ENCODE results near the gene PXMP4. TPM values are rescaled to one million over a fixed set of nuclear protein-coding genes. Genes with fewer than 3 reads are reported as not detected.

PXMP4 gene
- total RNA-seq, 1 donor from 2014 or later = 6.8 TPM

DNA sequence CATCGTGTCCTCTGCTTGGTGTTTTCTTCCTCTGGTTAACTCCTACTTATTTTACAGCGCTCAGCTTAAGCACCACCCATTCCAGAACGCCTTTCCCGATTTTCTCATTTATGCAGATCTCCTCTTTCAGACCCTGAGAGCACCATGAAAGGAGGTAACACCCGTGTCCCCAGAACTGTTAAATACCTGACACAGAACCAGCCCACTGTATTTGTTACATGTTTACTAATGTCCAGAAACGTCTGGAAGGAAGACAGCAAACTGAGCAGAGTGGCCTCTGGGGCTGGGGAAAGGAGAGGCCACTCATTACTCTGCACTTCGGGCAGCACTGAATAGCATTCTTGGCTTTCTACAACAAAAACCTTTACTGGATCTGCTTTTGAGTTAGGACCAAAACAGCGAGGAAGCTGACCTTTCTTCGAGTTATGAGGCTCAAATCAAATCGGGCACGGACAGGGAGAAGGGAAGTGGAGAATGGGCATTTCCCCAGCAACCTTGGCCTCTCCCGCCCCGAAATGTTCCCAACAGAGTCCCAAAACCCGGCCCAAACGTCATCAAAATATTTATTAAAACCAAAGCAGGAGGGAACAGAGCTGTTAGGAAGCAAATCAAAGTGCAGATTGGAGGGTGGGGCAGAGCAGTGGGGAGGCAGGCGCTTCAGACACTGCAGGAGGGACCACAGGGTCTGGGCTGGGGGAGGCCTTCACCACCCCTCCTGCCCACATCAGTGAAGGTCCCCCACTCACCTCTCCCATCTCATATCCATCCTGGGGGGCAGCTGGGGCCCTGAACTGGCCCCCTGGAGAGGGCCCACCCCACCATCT, 44.8 kb downstream of the PXMP4 start:
- intact Hi-C loops (cut with micrococcal nuclease) = no loop called here
- Mint-ChIP-seq H3K4me1 (peaks cover 32% of the 10 kb centered on the region), H3K4me3 (peak overlapping the region; percentile 71), H3K27ac (no peak overlapping the region), H3K27me3 (no peaks in the 10 kb centered on the region), H3K36me3 (ENCODE audit: low read depth) (no peaks in the 10 kb centered on the region), H3K9me3 (no peaks in the 10 kb centered on the region)
- CTCF ChIA-PET = no interaction called here
- ATAC-seq (ENCODE audit: low read depth) (no peak), DNase-seq (no peak)
- POLR2A ChIA-PET = interaction anchor here (1.6 to 2.3 kb wide), 2 partner anchors 8 to 10 kb away, joined by 4 to 12 read pairs; partner anchors contain the start of gene ACTL10
- TF ChIP-seq, protein P1, sequence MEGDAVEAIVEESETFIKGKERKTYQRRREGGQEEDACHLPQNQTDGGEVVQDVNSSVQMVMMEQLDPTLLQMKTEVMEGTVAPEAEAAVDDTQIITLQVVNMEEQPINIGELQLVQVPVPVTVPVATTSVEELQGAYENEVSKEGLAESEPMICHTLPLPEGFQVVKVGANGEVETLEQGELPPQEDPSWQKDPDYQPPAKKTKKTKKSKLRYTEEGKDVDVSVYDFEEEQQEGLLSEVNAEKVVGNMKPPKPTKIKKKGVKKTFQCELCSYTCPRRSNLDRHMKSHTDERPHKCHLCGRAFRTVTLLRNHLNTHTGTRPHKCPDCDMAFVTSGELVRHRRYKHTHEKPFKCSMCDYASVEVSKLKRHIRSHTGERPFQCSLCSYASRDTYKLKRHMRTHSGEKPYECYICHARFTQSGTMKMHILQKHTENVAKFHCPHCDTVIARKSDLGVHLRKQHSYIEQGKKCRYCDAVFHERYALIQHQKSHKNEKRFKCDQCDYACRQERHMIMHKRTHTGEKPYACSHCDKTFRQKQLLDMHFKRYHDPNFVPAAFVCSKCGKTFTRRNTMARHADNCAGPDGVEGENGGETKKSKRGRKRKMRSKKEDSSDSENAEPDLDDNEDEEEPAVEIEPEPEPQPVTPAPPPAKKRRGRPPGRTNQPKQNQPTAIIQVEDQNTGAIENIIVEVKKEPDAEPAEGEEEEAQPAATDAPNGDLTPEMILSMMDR (IDR thresholded peaks at IDR 0.05) = no peak

DNA sequence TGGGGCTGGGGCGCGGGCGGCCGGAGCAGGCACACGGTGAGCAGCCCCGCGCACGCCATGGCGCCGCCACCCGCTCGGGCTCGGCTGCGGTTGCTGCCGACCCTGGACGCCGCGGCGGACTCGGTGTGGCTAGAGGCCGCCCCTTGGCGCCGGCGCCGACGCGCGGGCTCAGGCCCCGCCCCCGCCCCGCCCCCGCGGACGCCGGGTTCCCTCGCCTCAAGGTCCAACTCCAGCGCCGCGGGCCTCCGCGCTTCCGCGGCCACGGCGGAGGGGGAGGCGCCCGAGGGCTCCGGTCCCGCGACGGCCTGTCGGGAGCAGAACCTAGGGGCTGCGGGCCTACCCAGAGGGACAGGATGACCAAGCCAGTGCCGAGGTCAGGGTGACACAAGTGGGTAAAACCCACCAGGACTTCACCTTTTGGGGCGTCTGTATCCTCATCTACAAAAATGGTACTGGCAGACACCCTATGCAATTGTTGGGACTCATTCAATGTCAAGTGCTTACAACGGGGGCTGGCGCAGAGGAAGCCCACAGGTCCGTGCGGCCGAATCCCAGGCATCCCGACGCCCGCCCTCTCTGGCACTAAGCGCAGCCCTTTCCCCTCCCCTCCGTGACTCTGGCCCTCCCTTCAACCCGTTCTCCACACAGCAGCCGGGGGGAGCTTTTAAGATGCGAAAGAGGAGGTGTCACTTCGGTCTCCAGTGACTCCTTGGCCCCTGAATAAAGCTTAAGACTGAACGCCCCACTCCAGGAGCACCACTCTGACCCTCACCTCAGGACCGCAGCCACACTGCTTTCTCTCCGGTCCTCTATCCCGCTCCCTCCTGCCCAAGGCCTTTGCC, 45.6 kb downstream of the PXMP4 start, which contains the start of gene NECAB3:
NECAB3 (minus strand) TSS at position 135 of the 842 bp plus-strand sequence; CDS start at position 59, 76 bp downstream.
- Mint-ChIP-seq H3K36me3 (ENCODE audit: low read depth) (no peaks in the 10 kb centered on the region), H3K27ac (peak within 1 kb of the TSS; percentile 30), H3K9me3 (no peaks in the 10 kb centered on the region), H3K4me1 (peaks cover 25% of the 10 kb centered on the region), H3K27me3 (no peaks in the 10 kb centered on the region), H3K4me3 (peak within 1 kb of the TSS; percentile 86)
- TF ChIP-seq, protein P1 (IDR thresholded peaks at IDR 0.05) = no peak
- POLR2A ChIA-PET = interaction anchor here (0.6 to 2.3 kb wide), 3 partner anchors 8 to 256 kb away, joined by 3 to 12 read pairs (median 4); partner anchors contain the start of gene ACTL10
- intact Hi-C loops (cut with micrococcal nuclease) = loop anchor here (1.0 kb wide), 1 partner anchor 8 kb away; the partner anchor contains the start of gene ACTL10
- CTCF ChIA-PET = no interaction called here
- peak; percentile 77 for DNase-seq
- ATAC-seq (ENCODE audit: low read depth) = peak; percentile 93

DNA sequence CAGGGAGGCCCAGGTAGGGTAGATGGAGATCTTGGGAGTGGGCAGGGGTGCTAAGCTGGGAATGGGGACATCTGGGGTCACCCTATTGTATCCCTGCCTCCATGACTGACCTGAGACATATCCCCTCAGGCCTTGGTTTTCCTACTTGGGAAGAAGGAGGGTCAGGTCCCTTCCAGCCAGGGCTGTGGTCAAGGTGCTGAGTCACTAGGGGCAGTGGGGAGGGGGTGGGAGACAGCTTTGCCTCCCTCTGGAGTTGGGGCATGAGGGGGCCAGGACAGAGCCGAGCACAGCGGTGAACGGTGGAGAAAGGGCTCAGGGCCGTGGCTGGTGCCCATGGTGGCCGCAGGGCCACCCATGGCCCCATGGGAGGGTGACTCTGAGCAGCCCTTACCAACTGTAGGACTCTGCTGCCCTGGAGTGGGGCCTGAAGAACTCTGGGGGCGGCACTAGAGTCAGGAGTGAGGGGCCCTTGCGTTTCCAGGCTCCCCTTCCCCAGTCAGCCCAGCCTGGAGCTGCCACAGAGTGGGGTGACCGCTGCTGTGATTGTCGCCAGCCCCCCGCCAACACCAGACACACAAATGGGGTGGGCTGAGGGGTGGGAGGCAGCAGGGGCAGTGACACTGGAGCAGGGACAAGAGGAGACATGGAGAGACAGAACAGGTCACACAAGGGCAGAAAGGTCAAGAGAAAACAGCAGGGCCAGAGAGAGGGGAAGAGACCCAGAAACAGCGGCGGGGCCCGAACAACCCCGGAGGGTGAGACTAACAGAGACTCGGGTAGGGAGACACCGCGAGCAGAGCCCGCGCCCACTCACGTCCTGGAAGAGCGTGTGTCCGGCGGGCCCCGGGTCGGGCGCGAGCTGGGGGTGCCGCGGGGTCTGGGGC, 46.5 kb downstream of the PXMP4 start:
- Mint-ChIP-seq H3K4me1 (peaks cover 18% of the 10 kb centered on the region), H3K27ac (peak overlapping the region; percentile 30), H3K9me3 (no peaks in the 10 kb centered on the region), H3K4me3 (peak overlapping the region; percentile 86), H3K36me3 (ENCODE audit: low read depth) (no peaks in the 10 kb centered on the region), H3K27me3 (no peaks in the 10 kb centered on the region)
- ChIA-PET POLR2A (interaction anchor here (0.6 to 1.1 kb wide), 3 partner anchors 9 to 255 kb away, joined by 3 read pairs; no protein-coding TSS in a partner anchor), CTCF (interaction anchor here (1.0 kb wide), 1 partner anchor 218 kb away, joined by 3 read pairs; no protein-coding TSS in a partner anchor)
- DNase-seq = no peak
- no peak for ATAC-seq (ENCODE audit: low read depth)
- intact Hi-C loops (cut with micrococcal nuclease) = loop anchor here (1.0 kb wide), 1 partner anchor 7 kb away; the partner anchor contains the start of gene ACTL10
- TF ChIP-seq, protein P1 (IDR thresholded peaks at IDR 0.05) = no peak

DNA sequence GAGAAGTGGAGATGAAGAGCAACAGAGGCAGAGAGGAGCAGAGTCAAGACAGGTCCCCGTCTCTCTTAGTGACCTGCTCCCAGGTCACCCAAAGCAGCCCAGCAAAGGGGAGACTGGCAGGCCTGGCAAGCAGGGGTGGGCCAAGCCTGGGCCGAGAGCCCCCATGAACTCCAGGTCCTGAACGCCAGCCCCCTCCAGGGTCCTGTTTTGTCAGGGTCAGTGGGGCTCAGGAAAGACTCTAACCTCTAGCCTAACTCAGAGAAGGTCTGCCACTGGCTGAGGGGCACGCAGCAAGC, 47.0 kb downstream of the PXMP4 start:
- H3K27me3 Mint-ChIP-seq = no peaks in the 10 kb centered on the region
- peak overlapping the region; percentile 86 for H3K4me3 Mint-ChIP-seq
- CTCF ChIA-PET = interaction anchor here (1.0 kb wide), 1 partner anchor 217 kb away, joined by 3 read pairs; no protein-coding TSS in a partner anchor
- H3K9me3 Mint-ChIP-seq = no peaks in the 10 kb centered on the region
- DNase-seq = no peak
- no peaks in the 10 kb centered on the region for H3K36me3 Mint-ChIP-seq (ENCODE audit: low read depth)
- intact Hi-C loops (cut with micrococcal nuclease) = no loop called here
- POLR2A ChIA-PET = interaction anchor here (1.1 to 1.2 kb wide), 2 partner anchors 9 to 10 kb away, joined by 3 to 4 read pairs; no protein-coding TSS in a partner anchor
- H3K27ac Mint-ChIP-seq = no peak overlapping the region
- peaks cover 22% of the 10 kb centered on the region for H3K4me1 Mint-ChIP-seq
- ATAC-seq (ENCODE audit: low read depth) = no peak
- TF ChIP-seq, protein P1 (IDR thresholded peaks at IDR 0.05) = no peak
